Heart left ventricle (tissue), 13 donors: ENCODE results near the gene ARF6.

Experiments used
- POLR2A ChIP-seq, 2 donors: fragments of 450-650 bp; IDR thresholded peaks; one replicate each; pipeline ENCODE4 v1.6.1; 2017; ENCODE audit warnings: antibody characterized with exemption in 2 of 2, mild to moderate bottlenecking in 2 of 2, moderate library complexity in 2 of 2
- TF ChIP-seq, protein P1 (sequence below), 12 donors: fragments of 200-600 bp; sonication (generic) in 4 of 12; IDR thresholded peaks; one replicate each; pipeline versions ENCODE4 v1.5.0 to v1.8.0; 2018 to 2022; ENCODE audit warnings: antibody characterized with exemption in 12 of 12, mild to moderate bottlenecking in 5 of 12
- donor health status: ischemic (EF 13 %, LVEDD 7.1; RV severe dilation, severe dysfunction).
- donor health status: DM: no; HTN: yes; CAD: no.
- donor health status: DM: no; HTN: no; CAD: no.
- donor health status: ischemic (EF 25% LVEDD 6.9; RV normal size, moderate dysfunction).
- donor health status: ischemic (EF 25% LVEDD 5.7; RV mildly dilated, moderate dysfunction).
- donor health status: ischemic (EF 35%, LVEDD 5.7; RV mildly dilated, moderate dysfunction).
- donor health status: nonischemic (EF 11% LVEDD 7.7; RV severe dilation, severe dysfunction).
- donor health status: DM: yes; HTN: yes; CAD: no.
- donor health status: PGD.
- donor health status: ischemic (EF 29% LVEDD 5.4; RV normal size, mild dysfunction).
- donor health status: nonischemic (EF 23%, LVEDD 6.1; RV moderate dilation, normal function).

- TF ChIP-seq, protein P1, sequence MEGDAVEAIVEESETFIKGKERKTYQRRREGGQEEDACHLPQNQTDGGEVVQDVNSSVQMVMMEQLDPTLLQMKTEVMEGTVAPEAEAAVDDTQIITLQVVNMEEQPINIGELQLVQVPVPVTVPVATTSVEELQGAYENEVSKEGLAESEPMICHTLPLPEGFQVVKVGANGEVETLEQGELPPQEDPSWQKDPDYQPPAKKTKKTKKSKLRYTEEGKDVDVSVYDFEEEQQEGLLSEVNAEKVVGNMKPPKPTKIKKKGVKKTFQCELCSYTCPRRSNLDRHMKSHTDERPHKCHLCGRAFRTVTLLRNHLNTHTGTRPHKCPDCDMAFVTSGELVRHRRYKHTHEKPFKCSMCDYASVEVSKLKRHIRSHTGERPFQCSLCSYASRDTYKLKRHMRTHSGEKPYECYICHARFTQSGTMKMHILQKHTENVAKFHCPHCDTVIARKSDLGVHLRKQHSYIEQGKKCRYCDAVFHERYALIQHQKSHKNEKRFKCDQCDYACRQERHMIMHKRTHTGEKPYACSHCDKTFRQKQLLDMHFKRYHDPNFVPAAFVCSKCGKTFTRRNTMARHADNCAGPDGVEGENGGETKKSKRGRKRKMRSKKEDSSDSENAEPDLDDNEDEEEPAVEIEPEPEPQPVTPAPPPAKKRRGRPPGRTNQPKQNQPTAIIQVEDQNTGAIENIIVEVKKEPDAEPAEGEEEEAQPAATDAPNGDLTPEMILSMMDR (IDR thresholded peaks at IDR 0.05) = no peak
- TF ChIP-seq POLR2A (IDR thresholded peaks at IDR 0.05) = no peak
These were observed 5.6 kb downstream of the ARF6 start for GRCh38 chr14:49898485-49898884.
